Measurements from ENCODE around the gene TBX10.

TBX10 gene

DNA sequence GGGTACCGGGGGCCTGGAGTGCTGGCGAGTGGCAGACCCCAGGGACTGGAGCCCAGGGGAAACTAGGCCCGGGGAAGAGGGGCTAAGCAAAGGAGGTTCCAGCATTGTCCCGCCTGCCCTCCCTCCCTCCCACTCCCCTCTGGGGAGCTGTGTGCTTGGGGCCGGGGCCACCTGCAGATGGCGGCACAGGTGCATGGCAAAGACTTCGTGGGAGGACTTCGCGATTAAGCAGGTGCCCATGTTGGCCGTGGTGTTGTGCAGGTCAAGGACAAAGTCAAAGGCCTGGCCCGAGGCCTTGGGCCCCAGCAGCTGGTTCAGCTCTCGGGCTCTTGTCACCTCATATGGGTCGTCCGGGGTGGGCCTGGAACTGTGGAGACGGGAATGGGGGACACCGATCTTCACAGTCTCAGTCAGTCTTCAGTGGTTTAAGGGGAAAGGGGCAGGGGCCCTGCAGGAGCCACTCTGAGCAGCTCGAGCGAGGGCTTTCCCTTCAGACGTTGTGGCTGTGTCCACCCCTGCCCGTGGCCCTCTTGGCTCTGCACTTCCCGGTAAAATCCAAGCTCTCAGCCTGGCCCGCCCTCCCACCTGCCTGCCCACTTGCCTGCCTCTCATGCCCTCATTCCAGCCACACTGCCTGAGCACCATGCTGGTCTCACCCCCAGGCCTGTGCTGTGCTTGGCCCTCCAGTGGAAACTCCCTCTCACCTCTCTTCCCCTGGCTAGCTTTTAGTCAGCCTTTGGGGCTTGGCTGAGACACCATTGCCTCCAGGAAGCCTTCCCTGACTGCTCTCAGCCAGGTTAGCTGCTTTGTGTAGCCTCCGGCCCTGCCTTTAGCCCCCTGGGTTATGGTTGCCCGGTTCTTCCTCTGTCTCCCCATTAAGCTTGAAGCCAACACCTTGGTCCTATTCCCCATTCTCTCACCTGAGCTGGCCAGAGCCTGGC is 6.2 kb upstream of the TBX10 start:
- Histone ChIP-seq H3K4me1 (ENCODE audit: control insufficient read depth, low read length) (peaks cover 68% of the 10 kb centered on the region), H3K27ac (ENCODE audit: low read depth, low read length) (peak overlapping the region; percentile 99), H3F3A (ENCODE audit: control insufficient read depth, insufficient read depth) (peaks cover 44% of the 10 kb centered on the region), H3K9me3 (ENCODE audit: control insufficient read depth, insufficient read depth, low read length) (peaks cover 7% of the 10 kb centered on the region; the same call in 1 of the 2 replicates), H3K79me2 (ENCODE audit: control insufficient read depth, low read length) (peaks cover 6% of the 10 kb centered on the region; the same call in 1 of the 2 replicates), H3K9me2 (replicated peaks; ENCODE audit: control insufficient read depth, low read length) (no peaks in the 10 kb centered on the region), H3K36me3 (ENCODE audit: control insufficient read depth, low read length) (peaks cover 8% of the 10 kb centered on the region), H3K4me2 (ENCODE audit: low read length) (peak overlapping the region; percentile 91), H3K4me3 (ENCODE audit: low read length) (peak overlapping the region; percentile 74), H3K27me3 (ENCODE audit: control insufficient read depth, low read length) (no peaks in the 10 kb centered on the region), H4K20me1 (ENCODE audit: control insufficient read depth, insufficient read depth, low read depth, low read length) (no peaks in the 10 kb centered on the region)
- TF ChIP-seq, protein P1, sequence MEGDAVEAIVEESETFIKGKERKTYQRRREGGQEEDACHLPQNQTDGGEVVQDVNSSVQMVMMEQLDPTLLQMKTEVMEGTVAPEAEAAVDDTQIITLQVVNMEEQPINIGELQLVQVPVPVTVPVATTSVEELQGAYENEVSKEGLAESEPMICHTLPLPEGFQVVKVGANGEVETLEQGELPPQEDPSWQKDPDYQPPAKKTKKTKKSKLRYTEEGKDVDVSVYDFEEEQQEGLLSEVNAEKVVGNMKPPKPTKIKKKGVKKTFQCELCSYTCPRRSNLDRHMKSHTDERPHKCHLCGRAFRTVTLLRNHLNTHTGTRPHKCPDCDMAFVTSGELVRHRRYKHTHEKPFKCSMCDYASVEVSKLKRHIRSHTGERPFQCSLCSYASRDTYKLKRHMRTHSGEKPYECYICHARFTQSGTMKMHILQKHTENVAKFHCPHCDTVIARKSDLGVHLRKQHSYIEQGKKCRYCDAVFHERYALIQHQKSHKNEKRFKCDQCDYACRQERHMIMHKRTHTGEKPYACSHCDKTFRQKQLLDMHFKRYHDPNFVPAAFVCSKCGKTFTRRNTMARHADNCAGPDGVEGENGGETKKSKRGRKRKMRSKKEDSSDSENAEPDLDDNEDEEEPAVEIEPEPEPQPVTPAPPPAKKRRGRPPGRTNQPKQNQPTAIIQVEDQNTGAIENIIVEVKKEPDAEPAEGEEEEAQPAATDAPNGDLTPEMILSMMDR (IDR thresholded peaks at IDR 0.05; ENCODE audit: low read depth, low read length, poor library complexity, severe bottlenecking): peak; percentile 67
- TF ChIP-seq EZH2phosphoT487 (IDR thresholded peaks at IDR 0.05; ENCODE audit: borderline replicate concordance, low read length): no peak

DNA sequence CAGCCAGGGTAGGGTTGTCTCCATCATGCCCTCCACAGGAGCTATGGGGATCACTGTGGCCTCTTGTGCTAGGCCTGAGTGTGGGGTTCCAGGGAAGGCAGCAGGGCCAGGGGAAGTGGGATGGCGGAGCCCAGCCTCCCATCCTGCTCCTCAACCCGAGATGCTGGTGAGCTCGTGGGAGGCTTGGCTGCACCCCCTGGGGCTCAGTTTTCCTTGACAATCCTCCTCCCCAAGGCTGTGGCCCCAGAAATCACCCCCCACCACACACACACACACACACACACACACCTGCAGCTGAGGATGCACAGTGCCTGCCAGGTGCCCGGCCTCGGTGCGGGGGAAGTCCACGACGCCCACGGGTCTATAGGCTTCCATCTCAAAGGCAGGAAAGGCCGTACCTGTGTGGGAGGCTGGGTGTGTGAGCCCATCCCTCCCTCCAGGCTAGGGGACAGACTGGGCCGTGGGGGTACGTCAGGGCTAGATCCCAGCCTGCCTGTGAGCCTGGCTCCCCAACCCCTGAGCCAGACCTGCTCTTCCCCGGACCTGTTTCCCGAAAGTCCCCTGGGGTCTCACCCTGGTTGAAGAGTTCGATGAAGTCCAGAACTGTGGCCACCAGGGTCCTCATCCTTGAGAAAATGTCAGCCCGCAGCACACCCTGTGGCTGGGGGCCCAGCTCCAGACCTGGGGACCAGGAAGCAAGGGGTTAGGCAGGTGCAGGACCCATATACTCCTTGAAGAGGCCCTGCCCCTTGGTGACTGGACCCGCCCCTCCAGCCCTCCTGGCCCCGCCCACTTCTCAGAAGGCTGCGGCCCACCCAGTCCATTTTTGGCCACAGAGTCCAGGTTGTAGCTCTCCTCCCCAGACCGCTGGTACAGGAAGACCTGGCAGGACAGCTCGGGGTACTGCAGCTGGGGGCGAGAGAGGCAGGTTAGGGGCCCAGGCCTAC is 5.2 kb upstream of the TBX10 start:
- TF ChIP-seq EZH2phosphoT487 (IDR thresholded peaks at IDR 0.05; ENCODE audit: borderline replicate concordance, low read length): no peak
- TF ChIP-seq, protein P1 (IDR thresholded peaks at IDR 0.05; ENCODE audit: low read depth, low read length, poor library complexity, severe bottlenecking): no peak

GRCh38 chr11:67644042-67644441 is 4.5 kb upstream of the TBX10 start:
- peaks cover 55% of the 10 kb centered on the region for H3K4me1 ChIP-seq (ENCODE audit: control insufficient read depth, low read length)
- H3K9me2 ChIP-seq (replicated peaks; ENCODE audit: control insufficient read depth, low read length): no peaks in the 10 kb centered on the region
- H4K20me1 ChIP-seq (ENCODE audit: control insufficient read depth, insufficient read depth, low read depth, low read length): no peaks in the 10 kb centered on the region
- TF ChIP-seq, protein P1 (IDR thresholded peaks at IDR 0.05; ENCODE audit: low read depth, low read length, poor library complexity, severe bottlenecking): peak; percentile 75
- TF ChIP-seq EZH2phosphoT487 (IDR thresholded peaks at IDR 0.05; ENCODE audit: borderline replicate concordance, low read length): no peak
- H3F3A ChIP-seq (ENCODE audit: control insufficient read depth, insufficient read depth): peaks cover 31% of the 10 kb centered on the region
- H3K9me3 ChIP-seq (ENCODE audit: control insufficient read depth, insufficient read depth, low read length): no peaks in the 10 kb centered on the region
- 0 out of 2 replicates have a peak, but pooled peaks cover 4% of the 10 kb centered on the region for H3K36me3 ChIP-seq (ENCODE audit: control insufficient read depth, low read length)
- H3K27ac ChIP-seq (ENCODE audit: low read depth, low read length): peak overlapping the region; percentile 99; the same call in 1 of the 2 replicates
- peak overlapping the region; percentile 74 for H3K4me3 ChIP-seq (ENCODE audit: low read length)
- peaks cover 6% of the 10 kb centered on the region; the same call in 1 of the 2 replicates for H3K79me2 ChIP-seq (ENCODE audit: control insufficient read depth, low read length)
- peak overlapping the region; percentile 91 for H3K4me2 ChIP-seq (ENCODE audit: low read length)
- H3K27me3 ChIP-seq (ENCODE audit: control insufficient read depth, low read length): no peaks in the 10 kb centered on the region

More for the DNA sequence above, 5.2 kb upstream of the TBX10 start:
- Histone ChIP-seq H3K4me1 (ENCODE audit: control insufficient read depth, low read length) (peaks cover 62% of the 10 kb centered on the region), H3F3A (ENCODE audit: control insufficient read depth, insufficient read depth) (peaks cover 36% of the 10 kb centered on the region), H3K79me2 (ENCODE audit: control insufficient read depth, low read length) (peaks cover 6% of the 10 kb centered on the region; the same call in 1 of the 2 replicates), H3K9me2 (replicated peaks; ENCODE audit: control insufficient read depth, low read length) (no peaks in the 10 kb centered on the region), H3K27me3 (ENCODE audit: control insufficient read depth, low read length) (no peaks in the 10 kb centered on the region), H4K20me1 (ENCODE audit: control insufficient read depth, insufficient read depth, low read depth, low read length) (no peaks in the 10 kb centered on the region), H3K4me2 (ENCODE audit: low read length) (peak overlapping the region; percentile 91), H3K36me3 (ENCODE audit: control insufficient read depth, low read length) (peaks cover 7% of the 10 kb centered on the region), H3K9me3 (ENCODE audit: control insufficient read depth, insufficient read depth, low read length) (peaks cover 4% of the 10 kb centered on the region; the same call in 1 of the 2 replicates), H3K4me3 (ENCODE audit: low read length) (peak overlapping the region; percentile 74), H3K27ac (ENCODE audit: low read depth, low read length) (peak overlapping the region; percentile 99)
